ENCODE measurements around the gene CDH8. TPM values are rescaled to one million over a fixed set of nuclear protein-coding genes. Genes with fewer than 3 reads are reported as not detected.

The CDH8 gene
- total RNA-seq, 1 donor from 2014 or later = 0.98 TPM

GRCh38 chr16:62067981-62068380, 31.7 kb upstream of the CDH8 start:
- DNase-seq (ENCODE audit: extremely low spot score in 2 of 2) = no peak
- Histone ChIP-seq H3K9me3 (no peaks in the 10 kb centered on the region), H3K4me3 (no peak overlapping the region), H3K27ac (no peak overlapping the region), H3K27me3 (no peaks in the 10 kb centered on the region), H3K4me1 (no peaks in the 10 kb centered on the region), H3K36me3 (no peaks in the 10 kb centered on the region)
- no peak for TF ChIP-seq POLR2A (IDR thresholded peaks at IDR 0.05)
- no peak for TF ChIP-seq POLR2AphosphoS5 (IDR thresholded peaks at IDR 0.05; ENCODE audit: insufficient read depth in 1 of 2, low read depth in 1 of 2)
- intact Hi-C loops (cut with DNase I) = no loop called here

GRCh38 chr16:62067182-62067581, 30.9 kb upstream of the CDH8 start:
- Histone ChIP-seq H3K36me3 (no peaks in the 10 kb centered on the region), H3K27me3 (no peaks in the 10 kb centered on the region), H3K27ac (no peak overlapping the region), H3K4me3 (no peak overlapping the region), H3K4me1 (no peaks in the 10 kb centered on the region), H3K9me3 (no peaks in the 10 kb centered on the region)
- DNase-seq (ENCODE audit: extremely low spot score in 2 of 2) = no peak
- intact Hi-C loops (cut with DNase I) = no loop called here
- TF ChIP-seq CTCF (IDR thresholded peaks at IDR 0.05) (no peak), POLR2A (IDR thresholded peaks at IDR 0.05) (no peak), POLR2AphosphoS5 (IDR thresholded peaks at IDR 0.05; ENCODE audit: insufficient read depth in 1 of 2, low read depth in 1 of 2) (no peak)

- Histone ChIP-seq H3K9me3 (no peaks in the 10 kb centered on the region), H3K27ac (no peak overlapping the region), H3K4me3 (no peak overlapping the region), H3K27me3 (no peaks in the 10 kb centered on the region), H3K36me3 (no peaks in the 10 kb centered on the region), H3K4me1 (no peaks in the 10 kb centered on the region)
- intact Hi-C loops (cut with DNase I) = no loop called here
- TF ChIP-seq POLR2A (IDR thresholded peaks at IDR 0.05) = no peak
- no peak for TF ChIP-seq CTCF (IDR thresholded peaks at IDR 0.05)
- TF ChIP-seq POLR2AphosphoS5 (IDR thresholded peaks at IDR 0.05; ENCODE audit: insufficient read depth in 1 of 2, low read depth in 1 of 2) = no peak
- DNase-seq (ENCODE audit: extremely low spot score in 2 of 2) = no peak
Observed at GRCh38 chr16:62066747-62067146, 30.5 kb upstream of the CDH8 start.

GRCh38 chr16:62064173-62064572, 27.9 kb upstream of the CDH8 start:
- no peak overlapping the region for H3K27ac ChIP-seq
- no peaks in the 10 kb centered on the region for H3K36me3 ChIP-seq
- no peak for TF ChIP-seq POLR2AphosphoS5 (IDR thresholded peaks at IDR 0.05; ENCODE audit: insufficient read depth in 1 of 2, low read depth in 1 of 2)
- TF ChIP-seq CTCF (IDR thresholded peaks at IDR 0.05) = no peak
- no peak for TF ChIP-seq POLR2A (IDR thresholded peaks at IDR 0.05)
- no peak overlapping the region for H3K4me3 ChIP-seq
- no peak for DNase-seq (ENCODE audit: extremely low spot score in 2 of 2)
- no peaks in the 10 kb centered on the region for H3K4me1 ChIP-seq
- intact Hi-C loops (cut with DNase I) = no loop called here
- no peaks in the 10 kb centered on the region for H3K27me3 ChIP-seq
- H3K9me3 ChIP-seq = no peaks in the 10 kb centered on the region

- Histone ChIP-seq H3K27ac (no peak overlapping the region), H3K9me3 (no peaks in the 10 kb centered on the region), H3K4me3 (no peak overlapping the region), H3K27me3 (no peaks in the 10 kb centered on the region), H3K36me3 (no peaks in the 10 kb centered on the region), H3K4me1 (no peaks in the 10 kb centered on the region)
- DNase-seq (ENCODE audit: extremely low spot score in 2 of 2) = no peak
- intact Hi-C loops (cut with DNase I) = no loop called here
- TF ChIP-seq POLR2AphosphoS5 (IDR thresholded peaks at IDR 0.05; ENCODE audit: insufficient read depth in 1 of 2, low read depth in 1 of 2) (no peak), CTCF (IDR thresholded peaks at IDR 0.05) (no peak), POLR2A (IDR thresholded peaks at IDR 0.05) (no peak)
Observed at GRCh38 chr16:62060089-62060488, 23.9 kb upstream of the CDH8 start.

- Histone ChIP-seq H3K36me3 (no peaks in the 10 kb centered on the region), H3K27ac (no peak overlapping the region), H3K27me3 (no peaks in the 10 kb centered on the region), H3K9me3 (no peaks in the 10 kb centered on the region), H3K4me3 (no peak overlapping the region), H3K4me1 (no peaks in the 10 kb centered on the region)
- no peak for DNase-seq (ENCODE audit: extremely low spot score in 2 of 2)
- TF ChIP-seq POLR2A (IDR thresholded peaks at IDR 0.05) (no peak), CTCF (IDR thresholded peaks at IDR 0.05) (no peak), POLR2AphosphoS5 (IDR thresholded peaks at IDR 0.05; ENCODE audit: insufficient read depth in 1 of 2, low read depth in 1 of 2) (no peak)
- intact Hi-C loops (cut with DNase I) = no loop called here
Observed at GRCh38 chr16:62059527-62059926, 23.3 kb upstream of the CDH8 start.

Measured in vagina (tissue), 2 donors.